HG02642 (cell line): ENCODE results near the gene INTS13.
"Not testable (repeated sequence)": the region's sequence is repeated elsewhere in the genome, so short reads cannot be mapped to it uniquely, and the experiment has no call there.

Experiments used
- ATAC-seq: cut with Tn5 transposase; IDR thresholded peaks from one replicate; pipeline ENCODE4 v1.9.1; 2021; ENCODE audit warnings: mild to moderate bottlenecking; ENCODE audit not compliant: unreplicated experiment, poor library complexity

INTS13 gene

GRCh38 chr12:26937863-26938700 is at the start of gene INTS13, which contains the start of gene FGFR1OP2:
INTS13 (minus strand) TSS chr12:26937981; CDS start chr12:26936803, 1,178 bp downstream.
FGFR1OP2 (plus strand) TSS chr12:26938470; CDS start chr12:26954159, 15,689 bp downstream.
- ATAC-seq, result peak; percentile 90

GRCh38 chr12:26982866-26983265 is 45.1 kb upstream of the INTS13 start:
- no peak for ATAC-seq

- no peak for ATAC-seq
Measured at GRCh38 chr12:26979733-26980132, 42.0 kb upstream of the INTS13 start.

GRCh38 chr12:26978801-26979200 is 41.0 kb upstream of the INTS13 start:
- no peak for ATAC-seq

GRCh38 chr12:26976687-26977086 is 38.9 kb upstream of the INTS13 start:
- ATAC-seq, result no peak

- ATAC-seq, result peak; percentile 98
Measured at GRCh38 chr12:26971963-26972362, 34.2 kb upstream of the INTS13 start.

- no peak for ATAC-seq
Measured at GRCh38 chr12:26970136-26970535, 32.4 kb upstream of the INTS13 start.

- ATAC-seq, result no peak
Measured at GRCh38 chr12:26966842-26967241, 29.1 kb upstream of the INTS13 start.

- ATAC-seq, result no peak
Measured at GRCh38 chr12:26963413-26963812, 25.6 kb upstream of the INTS13 start.

GRCh38 chr12:26961803-26962202 is 24.0 kb upstream of the INTS13 start:
- ATAC-seq, result no peak

GRCh38 chr12:26961391-26961790 is 23.6 kb upstream of the INTS13 start:
- ATAC-seq, result not testable (repeated sequence)

GRCh38 chr12:26954027-26954426 is 16.2 kb upstream of the INTS13 start:
- ATAC-seq, result no peak

GRCh38 chr12:26953447-26953846 is 15.7 kb upstream of the INTS13 start:
- no peak for ATAC-seq

- ATAC-seq, result no peak
Measured at GRCh38 chr12:26948309-26948708, 10.5 kb upstream of the INTS13 start.

- ATAC-seq, result no peak
Measured at GRCh38 chr12:26941215-26941594, 3.4 kb upstream of the INTS13 start.

- no peak for ATAC-seq
Measured at GRCh38 chr12:26940516-26941214, 2.9 kb upstream of the INTS13 start.

- ATAC-seq, result no peak
Measured at GRCh38 chr12:26939953-26940352, 2.2 kb upstream of the INTS13 start.

- ATAC-seq, result no peak
Measured at GRCh38 chr12:26939192-26939832, 1.5 kb upstream of the INTS13 start.

- peak; percentile 24 for ATAC-seq
Measured at GRCh38 chr12:26938701-26939062, 901 bp upstream of the INTS13 start.

- no peak for ATAC-seq
Measured at GRCh38 chr12:26937443-26937862, 328 bp downstream of the INTS13 start.
